Activated T-helper 1 cell treated with anti-CD3 and anti-CD28 coated beads, Interleukin-12 subunit alpha, Interleukin-12 subunit beta, Interleukin-2, Interleukin-4 antibody, amounts not matched to agents 30 ng/mL and 10 ng/mL and 1 ng/mL, durations not matched to agents 14 hours and 24 hours and 36 hours (primary cell): ENCODE measurements around the gene CTRL. TPM values are rescaled to one million over a fixed set of nuclear protein-coding genes. Genes with fewer than 3 reads are reported as not detected.
"Not testable (repeated sequence)": the region's sequence is repeated elsewhere in the genome, so short reads cannot be mapped to it uniquely, and the experiment has no call there.

Experiments used
- DNase-seq: peaks from one replicate; pipeline ENCODE4 v3.0.0; 2021; ENCODE audit warnings: low spot score
- H3K27ac Mint-ChIP-seq: one replicate; pipeline ENCODE4 v1.8.0; 2021; ENCODE audit warnings: mild to moderate bottlenecking, mixed read lengths
- H3K27me3 Mint-ChIP-seq: one replicate; pipeline ENCODE4 v1.8.0; 2022; ENCODE audit warnings: mild to moderate bottlenecking, moderate library complexity, mixed read lengths; ENCODE audit not compliant: insufficient read depth
- H3K36me3 Mint-ChIP-seq: one replicate; pipeline ENCODE4 v1.8.0; 2021; ENCODE audit warnings: low read depth, mixed read lengths
- H3K4me1 Mint-ChIP-seq: one replicate; pipeline ENCODE4 v1.8.0; 2021; ENCODE audit warnings: low read depth, mixed read lengths
- H3K4me3 Mint-ChIP-seq: one replicate; pipeline ENCODE4 v1.8.0; 2021; ENCODE audit warnings: mild to moderate bottlenecking, moderate library complexity, mixed read lengths
- H3K9me3 Mint-ChIP-seq: one replicate; pipeline ENCODE4 v1.8.0; 2021; ENCODE audit warnings: mixed read lengths
- intact Hi-C: fragments of 100-400 bp; cut with micrococcal nuclease; formaldehyde crosslinking; loops from one replicate; pipeline ENCODE4 v1.15.1; 2024
- total RNA-seq: library from RNA; stranded (reverse); gene quantifications from 2 replicates; pipeline ENCODE4 v1.2.3, GENCODE V29; 2022

CTRL gene
- 5.5 and 6.9 TPM in 2 replicates for total RNA-seq

GRCh38 chr16:67931712-67932461 is at the start of gene CTRL:
CTRL (minus strand) TSS chr16:67931862; CDS start chr16:67931852, 10 bp downstream.
- no peak for DNase-seq
- Mint-ChIP-seq H3K4me1 (peaks cover 18% of the 10 kb centered on the region), H3K9me3 (no peaks in the 10 kb centered on the region), H3K36me3 (peaks cover 31% of the 10 kb centered on the region), H3K27ac (peak within 1 kb of the TSS; percentile 29), H3K27me3 (no peaks in the 10 kb centered on the region), H3K4me3 (no peak within 1 kb of the TSS)
- intact Hi-C loops, result no loop called here

GRCh38 chr16:67979955-67980678 is 48.5 kb upstream of the CTRL start, which contains the start of gene DPEP3:
DPEP3 (minus strand) TSS chr16:67980499; CDS start chr16:67980380, 119 bp downstream.
- Mint-ChIP-seq H3K27me3 (no peaks in the 10 kb centered on the region), H3K4me3 (no peak within 1 kb of the TSS), H3K4me1 (peaks cover 17% of the 10 kb centered on the region), H3K27ac (no peak within 1 kb of the TSS), H3K9me3 (no peaks in the 10 kb centered on the region), H3K36me3 (no peaks in the 10 kb centered on the region)
- DNase-seq, result no peak
- intact Hi-C loops, result no loop called here

GRCh38 chr16:67977469-67978227 is 46.0 kb upstream of the CTRL start:
- no peaks in the 10 kb centered on the region for H3K4me1 Mint-ChIP-seq
- no peaks in the 10 kb centered on the region for H3K9me3 Mint-ChIP-seq

GRCh38 chr16:67977005-67977404 is 45.3 kb upstream of the CTRL start:
- no peaks in the 10 kb centered on the region for H3K36me3 Mint-ChIP-seq
- no peak for DNase-seq
- no peaks in the 10 kb centered on the region for H3K9me3 Mint-ChIP-seq
- no peak overlapping the region for H3K4me3 Mint-ChIP-seq
- no peak overlapping the region for H3K27ac Mint-ChIP-seq
- no peaks in the 10 kb centered on the region for H3K4me1 Mint-ChIP-seq
- no peaks in the 10 kb centered on the region for H3K27me3 Mint-ChIP-seq
- intact Hi-C loops, result no loop called here

More at GRCh38 chr16:67977469-67978227, 46.0 kb upstream of the CTRL start:
- intact Hi-C loops, result no loop called here
- no peak overlapping the region for H3K27ac Mint-ChIP-seq
- H3K27me3 Mint-ChIP-seq, result no peaks in the 10 kb centered on the region
- DNase-seq, result no peak
- no peaks in the 10 kb centered on the region for H3K36me3 Mint-ChIP-seq
- H3K4me3 Mint-ChIP-seq, result no peak overlapping the region

- Mint-ChIP-seq H3K4me1 (no peaks in the 10 kb centered on the region), H3K27me3 (no peaks in the 10 kb centered on the region), H3K9me3 (no peaks in the 10 kb centered on the region), H3K4me3 (no peak overlapping the region), H3K27ac (no peak overlapping the region), H3K36me3 (no peaks in the 10 kb centered on the region)
- intact Hi-C loops, result no loop called here
- no peak for DNase-seq
These were observed 44.5 kb upstream of the CTRL start for GRCh38 chr16:67976205-67976604.

- DNase-seq, result no peak
- Mint-ChIP-seq H3K9me3 (no peaks in the 10 kb centered on the region), H3K4me3 (no peak overlapping the region), H3K4me1 (no peaks in the 10 kb centered on the region), H3K27ac (no peak overlapping the region), H3K27me3 (no peaks in the 10 kb centered on the region), H3K36me3 (no peaks in the 10 kb centered on the region)
- intact Hi-C loops, result no loop called here
These were observed 43.9 kb upstream of the CTRL start for GRCh38 chr16:67975321-67976105.

GRCh38 chr16:67972285-67972684 is 40.6 kb upstream of the CTRL start:
- peaks cover 18% of the 10 kb centered on the region for H3K4me1 Mint-ChIP-seq
- intact Hi-C loops, H3K27ac Mint-ChIP-seq, DNase-seq, H3K27me3 Mint-ChIP-seq, H3K4me3 Mint-ChIP-seq, H3K36me3 Mint-ChIP-seq, H3K9me3 Mint-ChIP-seq: not testable (repeated sequence)

GRCh38 chr16:67971111-67971510 is 39.4 kb upstream of the CTRL start:
- peaks cover 29% of the 10 kb centered on the region for H3K4me1 Mint-ChIP-seq
- intact Hi-C loops, result no loop called here
- peaks cover 1% of the 10 kb centered on the region for H3K36me3 Mint-ChIP-seq
- no peaks in the 10 kb centered on the region for H3K27me3 Mint-ChIP-seq
- DNase-seq, result no peak
- H3K9me3 Mint-ChIP-seq, result no peaks in the 10 kb centered on the region
- H3K4me3 Mint-ChIP-seq, result peak overlapping the region; percentile 30
- no peak overlapping the region for H3K27ac Mint-ChIP-seq

GRCh38 chr16:67969254-67970039 is 37.8 kb upstream of the CTRL start:
- peaks cover 1% of the 10 kb centered on the region for H3K36me3 Mint-ChIP-seq
- no peaks in the 10 kb centered on the region for H3K27me3 Mint-ChIP-seq
- intact Hi-C loops, result loop anchor here (2.0 kb wide), 2 partner anchors 163 to 251 kb away; partner anchors contain the start of genes GFOD2, RANBP10 and TSNAXIP1
- peak overlapping the region; percentile 82 for H3K4me3 Mint-ChIP-seq
- H3K9me3 Mint-ChIP-seq, result no peaks in the 10 kb centered on the region
- H3K4me1 Mint-ChIP-seq, result peaks cover 40% of the 10 kb centered on the region
- peak overlapping the region; percentile 91 for H3K27ac Mint-ChIP-seq
- DNase-seq, result no peak

- peak; percentile 89 for DNase-seq
- H3K4me1 Mint-ChIP-seq, result peaks cover 40% of the 10 kb centered on the region
- no peaks in the 10 kb centered on the region for H3K27me3 Mint-ChIP-seq
- peak within 1 kb of the TSS; percentile 96 for H3K27ac Mint-ChIP-seq
- peak within 1 kb of the TSS; percentile 99 for H3K4me3 Mint-ChIP-seq
- no peaks in the 10 kb centered on the region for H3K9me3 Mint-ChIP-seq
- intact Hi-C loops, result loop anchor here (1.0 to 2.0 kb wide), 10 partner anchors 16 to 250 kb away; partner anchors contain the start of genes DDX28, DUS2, EDC4 and GFOD2
- peaks cover 1% of the 10 kb centered on the region for H3K36me3 Mint-ChIP-seq
These were observed 37.0 kb upstream of the CTRL start, which contains the start of gene SLC12A4 for GRCh38 chr16:67968400-67969253. SLC12A4 (minus strand) TSS chr16:67968637; CDS start chr16:67968553, 84 bp downstream.

GRCh38 chr16:67967958-67968399 is 36.3 kb upstream of the CTRL start:
- H3K27ac Mint-ChIP-seq, result peak overlapping the region; percentile 96
- intact Hi-C loops, result loop anchor here (1.0 to 2.0 kb wide), 10 partner anchors 16 to 249 kb away; partner anchors contain the start of genes DDX28, DUS2, EDC4 and GFOD2
- H3K4me1 Mint-ChIP-seq, result peaks cover 41% of the 10 kb centered on the region
- peak; percentile 33 for DNase-seq
- H3K27me3 Mint-ChIP-seq, result no peaks in the 10 kb centered on the region
- H3K36me3 Mint-ChIP-seq, result peaks cover 1% of the 10 kb centered on the region
- H3K9me3 Mint-ChIP-seq, result no peaks in the 10 kb centered on the region
- peak overlapping the region; percentile 99 for H3K4me3 Mint-ChIP-seq
